K562 (cell line): ENCODE results near the gene SLC35F4.

ENCODE experiments used
- ERF ChIP-seq: fragments of 450-650 bp; formaldehyde crosslinking; IDR thresholded peaks from 2 replicates; pipeline ENCODE4 v1.4.0; 2020; ENCODE audit warnings: mild to moderate bottlenecking, mixed read lengths
- POLR2AphosphoS5 ChIP-seq: IDR thresholded peaks from 2 replicates; pipeline ENCODE4 v1.6.1; 2011; ENCODE audit warnings: mild to moderate bottlenecking, low read depth, low read length, moderate library complexity; ENCODE audit not compliant: control insufficient read depth, insufficient read depth
- RFX7 ChIP-seq: fragments of 250-450 bp; sonication (Bioruptor Pico); IDR thresholded peaks from 2 replicates; pipeline ENCODE4 v1.5.1; 2021; ENCODE audit warnings: mild to moderate bottlenecking
- USF1 ChIP-seq: sonication (generic); formaldehyde crosslinking; IDR thresholded peaks from 2 replicates; pipeline ENCODE4 v1.9.0; 2022; ENCODE audit warnings: mild to moderate bottlenecking, missing genetic modification reagents
- ZNF79 ChIP-seq: fragments of 250-450 bp; sonication (Bioruptor Pico); IDR thresholded peaks from 2 replicates; pipeline ENCODE4 v1.4.0; 2020; ENCODE audit warnings: low read depth, mild to moderate bottlenecking, moderate library complexity
- TF ChIP-seq, protein P1 (sequence below), 3 experiments: IDR thresholded peaks in 2 of 3; conservative IDR thresholded peaks in 1 of 3; 2 replicates each; pipeline ENCODE4 v1.5.1; 2011 to 2012; ENCODE audit warnings: low read length in 3 of 3, mild to moderate bottlenecking in 3 of 3, control low read depth in 2 of 3, improper control_type of control experiment in 1 of 3, inconsistent platforms in 1 of 3, low read depth in 1 of 3, mixed read lengths in 1 of 3, moderate library complexity in 1 of 3; ENCODE audit not compliant: insufficient read depth in 2 of 3

DNA sequence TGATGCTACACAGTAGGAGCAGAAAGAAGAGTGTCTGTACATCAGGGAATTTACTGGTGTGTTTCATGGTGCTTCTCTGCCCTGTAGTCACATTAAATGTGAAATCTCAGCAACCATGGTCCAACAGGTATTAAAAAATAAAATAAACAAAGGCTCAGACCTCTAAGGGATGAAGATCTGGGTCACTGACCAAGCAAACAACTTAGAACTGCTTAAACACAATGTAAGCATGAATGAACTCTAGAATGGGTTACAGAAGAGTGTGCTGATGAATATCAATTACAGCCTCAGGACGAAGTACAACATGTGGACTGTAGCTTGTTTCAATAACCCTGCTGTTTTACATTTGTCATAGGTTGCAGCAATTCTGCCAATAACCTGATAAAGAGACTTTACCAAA, 47.4 kb downstream of the SLC35F4 start:
- TF ChIP-seq RFX7 (CRISPR knock-in tag) (no peak), ZNF79 (CRISPR knock-in tag) (no peak), POLR2AphosphoS5 (no peak), ERF (CRISPR knock-in tag) (no peak), USF1 (no peak)
- TF ChIP-seq, protein P1, sequence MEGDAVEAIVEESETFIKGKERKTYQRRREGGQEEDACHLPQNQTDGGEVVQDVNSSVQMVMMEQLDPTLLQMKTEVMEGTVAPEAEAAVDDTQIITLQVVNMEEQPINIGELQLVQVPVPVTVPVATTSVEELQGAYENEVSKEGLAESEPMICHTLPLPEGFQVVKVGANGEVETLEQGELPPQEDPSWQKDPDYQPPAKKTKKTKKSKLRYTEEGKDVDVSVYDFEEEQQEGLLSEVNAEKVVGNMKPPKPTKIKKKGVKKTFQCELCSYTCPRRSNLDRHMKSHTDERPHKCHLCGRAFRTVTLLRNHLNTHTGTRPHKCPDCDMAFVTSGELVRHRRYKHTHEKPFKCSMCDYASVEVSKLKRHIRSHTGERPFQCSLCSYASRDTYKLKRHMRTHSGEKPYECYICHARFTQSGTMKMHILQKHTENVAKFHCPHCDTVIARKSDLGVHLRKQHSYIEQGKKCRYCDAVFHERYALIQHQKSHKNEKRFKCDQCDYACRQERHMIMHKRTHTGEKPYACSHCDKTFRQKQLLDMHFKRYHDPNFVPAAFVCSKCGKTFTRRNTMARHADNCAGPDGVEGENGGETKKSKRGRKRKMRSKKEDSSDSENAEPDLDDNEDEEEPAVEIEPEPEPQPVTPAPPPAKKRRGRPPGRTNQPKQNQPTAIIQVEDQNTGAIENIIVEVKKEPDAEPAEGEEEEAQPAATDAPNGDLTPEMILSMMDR (IDR thresholded peaks at IDR 0.05 in 2 of 3, conservative IDR thresholded peaks at IDR 0.05 in 1 of 3; ENCODE audit: insufficient read depth in 2 of 3, low read depth in 1 of 3, low read length in 3 of 3) = no peak
